Muscle of leg (tissue), 9 donors: ENCODE measurements around the gene FRZB. TPM values are rescaled to one million over a fixed set of nuclear protein-coding genes. Genes with fewer than 3 reads are reported as not detected.

ENCODE experiments used
- polyA plus RNA-seq, 8 donors: library from polyadenylated mRNA; unstranded; fragments of 120-200 nt; gene quantifications; one replicate each; pipeline versions ENCODE4 v1.2.1 to v1.2.3, GENCODE V29; 2013; ENCODE audit warnings: inconsistent platforms in 1 of 8, low replicate concordance in 1 of 8; ENCODE audit not compliant: insufficient read length in 8 of 8, insufficient read depth in 1 of 8
- total RNA-seq: library from RNA; stranded (reverse); fragments of 120-200 nt; gene quantifications from one replicate; pipeline ENCODE4 v1.2.4, GENCODE V29; 2013

Gene FRZB
- total and polyA plus RNA-seq, 9 donors = 4.5 to 25.9 (median 13.6) TPM

Other genes starting within 250 kb of the FRZB start
- gene DNAJC10, start 150.4 kb downstream of the FRZB start, total RNA-seq = 77.4 TPM
- 10 to 100 TPM; 45.1 to 79.7 (median 61.8) TPM for gene DNAJC10, start 150.4 kb downstream of the FRZB start, polyA plus RNA-seq
- gene NCKAP1, start 171.8 kb upstream of the FRZB start, total RNA-seq = 77.0 TPM
- 10 to 100 TPM; 71.9 to 98.5 (median 84.5) TPM for gene NCKAP1, start 171.8 kb upstream of the FRZB start, polyA plus RNA-seq
- 2.7 TPM for gene DUSP19, start 212.1 kb upstream of the FRZB start, total RNA-seq
- 1 to 10 TPM; 1.6 to 2.3 (median 1.9) TPM for gene DUSP19, start 212.1 kb upstream of the FRZB start, polyA plus RNA-seq